Endothelial cell of umbilical vein (primary cell): Measurements from ENCODE around the gene SDC3. TPM values are rescaled to one million over a fixed set of nuclear protein-coding genes. Genes with fewer than 3 reads are reported as not detected.
A peak's percentile ranks its signal among the peaks of the same experiment; 100 is the strongest.

ENCODE experiments used
- BruUV-seq: library from RNA; stranded (reverse); fragments of 400-500 nt; replicated peaks from 2 replicates; lab custom pipeline; 2021; lab: Mats Ljungman, UMichigan
- CTCF ChIA-PET: fragments of 300-600, 350-600 bp; sonication (Branson Sonifier 250); formaldehyde crosslinking; loops from one replicate; lab custom pipeline; 2021; ENCODE audit warnings: antibody characterized with exemption, inconsistent platforms; lab: Charles Lee
- POLR2A ChIA-PET: fragments of 300-600, 350-600 bp; sonication (Branson Sonifier 250); formaldehyde crosslinking; loops from one replicate; lab custom pipeline; 2021; ENCODE audit warnings: antibody characterized with exemption, inconsistent platforms; lab: Charles Lee
- DNase-seq: peaks from one replicate; pipeline ENCODE4 v3.0.0-alpha.2; 2011; ENCODE audit warnings: low read depth, low spot score
- FAIRE-seq: peaks from 2 replicates; lab custom pipeline; 2011; peaks lifted over from hg19 to GRCh38; lab: Jason Lieb, UNC
- H2AFZ ChIP-seq: 2 replicates; pipeline ENCODE4 v1.6.0; 2012; ENCODE audit warnings: low read depth, low read length, control low read depth, inconsistent platforms
- H3K27ac ChIP-seq: 2 replicates; pipeline ENCODE4 v1.5.1; 2011; ENCODE audit warnings: low read depth, mild to moderate bottlenecking, control low read depth, low read length, moderate library complexity; ENCODE audit not compliant: insufficient read depth
- H3K27me3 ChIP-seq, 2 experiments: 2 replicates each; pipeline versions ENCODE4 v1.6.0 to v1.6.1; 2011; ENCODE audit warnings: low read length in 2 of 2, mixed read lengths in 1 of 2; ENCODE audit not compliant: control insufficient read depth in 2 of 2, insufficient read depth in 2 of 2
- H3K36me3 ChIP-seq, 2 experiments: 2 replicates in 1 of 2; 3 replicates in 1 of 2; pipeline ENCODE4 v1.5.1; 2011; ENCODE audit warnings: low read length in 2 of 2, mild to moderate bottlenecking in 1 of 2, moderate library complexity in 1 of 2; ENCODE audit not compliant: control insufficient read depth in 2 of 2, insufficient read depth in 2 of 2; ENCODE audit errors: extremely low read depth in 1 of 2
- H3K4me1 ChIP-seq: 3 replicates; pipeline ENCODE4 v1.5.1; 2011; ENCODE audit warnings: mild to moderate bottlenecking, low read length; ENCODE audit not compliant: control insufficient read depth, insufficient read depth; ENCODE audit errors: extremely low read depth
- H3K4me2 ChIP-seq: 2 replicates; pipeline ENCODE4 v1.6.1; 2011; ENCODE audit warnings: low read length, control low read depth, mixed read lengths; ENCODE audit not compliant: insufficient read depth
- H3K4me3 ChIP-seq, 3 experiments: fragments of 200-600 bp in 1 of 3; sonication (generic), shearing (Covaris generic) in 1 of 3; replicated peaks in 1 of 3; 2 replicates each; pipeline ENCODE4 v1.5.1; 2011 to 2016; ENCODE audit warnings: control low read depth in 3 of 3, low read length in 3 of 3, mild to moderate bottlenecking in 2 of 3, inconsistent platforms in 1 of 3, low read depth in 1 of 3, moderate library complexity in 1 of 3; ENCODE audit not compliant: insufficient read depth in 1 of 3
- H3K79me2 ChIP-seq: 2 replicates; pipeline ENCODE4 v1.6.0; 2012; ENCODE audit warnings: low read length, inconsistent platforms; ENCODE audit not compliant: control insufficient read depth, insufficient read depth
- H3K9ac ChIP-seq: replicated peaks from 2 replicates; pipeline ENCODE3; 2011; ENCODE audit warnings: low read length, control low read depth; ENCODE audit not compliant: insufficient read depth; ENCODE audit errors: extremely low read depth
- H3K9me1 ChIP-seq: replicated peaks from 3 replicates; pipeline ENCODE4 v1.6.0; 2011; ENCODE audit warnings: mild to moderate bottlenecking, low read length; ENCODE audit not compliant: control insufficient read depth, insufficient read depth; ENCODE audit errors: extremely low read depth
- H3K9me3 ChIP-seq: replicated peaks from 2 replicates; pipeline ENCODE4 v1.5.1; 2012; ENCODE audit warnings: low read length, inconsistent platforms; ENCODE audit not compliant: control insufficient read depth, insufficient read depth
- H4K20me1 ChIP-seq: replicated peaks from 2 replicates; pipeline ENCODE3; 2011; ENCODE audit warnings: mild to moderate bottlenecking, low read length; ENCODE audit not compliant: control insufficient read depth, insufficient read depth; ENCODE audit errors: extremely low read depth
- EZH2 ChIP-seq: IDR thresholded peaks from 2 replicates; pipeline ENCODE4 v1.6.1; 2012; ENCODE audit warnings: borderline replicate concordance, low read depth, mild to moderate bottlenecking, moderate library complexity, low read length, inconsistent platforms; ENCODE audit not compliant: severe bottlenecking
- FOS ChIP-seq: IDR thresholded peaks from 2 replicates; pipeline ENCODE4 v1.6.1; 2011; ENCODE audit warnings: mild to moderate bottlenecking, low read length, moderate library complexity, borderline replicate concordance; ENCODE audit not compliant: insufficient read depth
- GATA2 ChIP-seq: IDR thresholded peaks from 2 replicates; pipeline ENCODE4 v1.7.0; 2011; ENCODE audit warnings: low read depth, mild to moderate bottlenecking, moderate library complexity, mixed read lengths, low read length; ENCODE audit not compliant: insufficient read length, insufficient read depth
- JUN ChIP-seq: IDR thresholded peaks from 2 replicates; pipeline ENCODE4 v1.6.1; 2011; ENCODE audit warnings: borderline replicate concordance, low read depth; ENCODE audit not compliant: insufficient read length, insufficient read depth
- MYC ChIP-seq: IDR thresholded peaks from one replicate; pipeline ENCODE4 v1.6.1; 2011; ENCODE audit warnings: mild to moderate bottlenecking, low read depth, low read length
- POLR2AphosphoS5 ChIP-seq: IDR thresholded peaks from 2 replicates; pipeline ENCODE4 v1.6.1; 2012; ENCODE audit warnings: low read depth, mild to moderate bottlenecking, control low read depth, low read length, moderate library complexity; ENCODE audit not compliant: insufficient read depth
- dilution Hi-C: fragments of 300-500 bp; cut with MboI; formaldehyde crosslinking; loops from one replicate; pipeline ENCODE4 v1.15.0; 2019; ENCODE audit warnings: low sequenced_read_pairs; ENCODE audit not compliant: extremely low pct_ligation_motif_present
- intact Hi-C: fragments of 100-400 bp; cut with micrococcal nuclease; formaldehyde crosslinking; loops from one replicate; pipeline ENCODE4 v1.10.0; 2022
- polyA plus RNA-seq, 4 experiments: library from polyadenylated mRNA; depleted of rRNA in 3 of 4; stranded (reverse) in 3 of 4; unstranded in 1 of 4; fragments of >200 nt; gene quantifications; 2 replicates each; pipeline versions ENCODE4 v1.2.1 to v1.2.3, GENCODE V29; 2011 to 2012; ENCODE audit warnings: missing spikeins in 1 of 4
- total RNA-seq: library from RNA; stranded (reverse); gene quantifications from 2 replicates; pipeline ENCODE4 v1.2.3, GENCODE V29; 2021
- TF ChIP-seq, protein P1 (sequence below): IDR thresholded peaks from 2 replicates; pipeline ENCODE4 v1.6.1; 2011; ENCODE audit not compliant: insufficient read depth, insufficient read length

SDC3 gene
- total and polyA plus RNA-seq, 2 donors (not counting 3 experiments of a cell fraction or from before 2014, with no cell fraction given): 7.1 to 25.9 TPM

- no TSS peak for BruUV-seq
- ChIA-PET CTCF (interaction anchor here (0.9 to 2.4 kb wide), 13 partner anchors 9 to 73 kb away, joined by 3 to 26 read pairs (median 6); partner anchors contain the start of gene SDC3), POLR2A (interaction anchor here (0.6 to 1.6 kb wide), 3 partner anchors 16 to 1659 kb away, joined by 3 to 15 read pairs (median 8); partner anchors contain the start of gene SRSF4)
- Histone ChIP-seq H3K27me3 (peaks cover 68% of the 10 kb centered on the region in 2 experiments), H4K20me1 (no peaks in the 10 kb centered on the region), H3K9ac (no peak overlapping the region), H3K79me2 (no peaks in the 10 kb centered on the region), H3K36me3 (no peaks in the 10 kb centered on the region), H3K9me3 (no peaks in the 10 kb centered on the region), H3K27ac (no peak overlapping the region), H3K9me1 (no peaks in the 10 kb centered on the region), H3K4me2 (no peak overlapping the region), H3K4me1 (peaks cover 12% of the 10 kb centered on the region), H3K4me3 (no peak overlapping the region), H2AFZ (no peak overlapping the region)
- DNase-seq (peak; percentile 95), FAIRE-seq (peak; percentile 100)
- dilution Hi-C loops: no loop called here
- TF ChIP-seq GATA2: no peak
- no peak for TF ChIP-seq EZH2
- TF ChIP-seq MYC: no peak
- TF ChIP-seq JUN: no peak
- peak; percentile 47 for TF ChIP-seq FOS
- TF ChIP-seq POLR2AphosphoS5: peak; percentile 96
- TF ChIP-seq, protein P1, sequence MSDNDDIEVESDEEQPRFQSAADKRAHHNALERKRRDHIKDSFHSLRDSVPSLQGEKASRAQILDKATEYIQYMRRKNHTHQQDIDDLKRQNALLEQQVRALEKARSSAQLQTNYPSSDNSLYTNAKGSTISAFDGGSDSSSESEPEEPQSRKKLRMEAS: peak; percentile 34
- intact Hi-C loops: loop anchor here (1.0 kb wide), 2 partner anchors 17 to 70 kb away; no protein-coding TSS in a partner anchor
These were observed 67.5 kb downstream of the SDC3 start for GRCh38 chr1:30840904-30841598.
